AG09319 (cell line): ENCODE measurements around the gene DNAJC10.

ENCODE experiments used
- DNase-seq: peaks from one replicate; pipeline ENCODE4 v3.0.0-alpha.2; 2010; ENCODE audit warnings: low read depth; ENCODE audit errors: extremely low read depth
- TF ChIP-seq, protein P1 (sequence below): IDR thresholded peaks from 2 replicates; pipeline ENCODE4 v1.5.1; 2011; ENCODE audit warnings: low read depth, mild to moderate bottlenecking, inconsistent platforms, low read length, moderate library complexity

The DNAJC10 gene

DNA sequence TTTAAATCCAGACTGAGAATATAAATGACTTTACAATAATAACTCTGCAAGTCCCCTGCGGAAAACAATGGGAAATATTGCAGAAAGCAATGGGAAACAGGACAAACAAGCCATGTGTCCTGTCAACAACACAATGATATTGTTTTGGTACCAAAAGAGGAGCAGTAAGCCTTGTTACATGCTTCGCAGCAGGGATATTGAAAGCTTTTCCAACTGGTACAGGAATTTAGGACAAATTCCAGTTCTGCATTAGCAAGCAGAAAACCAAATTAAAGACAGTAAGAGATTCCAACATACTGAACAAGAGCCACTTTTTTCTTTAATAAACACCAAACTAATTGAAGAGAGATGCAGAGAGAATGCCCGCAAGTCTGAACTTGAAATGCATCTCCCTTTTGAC lies 120.4 kb downstream of the DNAJC10 start:
- TF ChIP-seq, protein P1, sequence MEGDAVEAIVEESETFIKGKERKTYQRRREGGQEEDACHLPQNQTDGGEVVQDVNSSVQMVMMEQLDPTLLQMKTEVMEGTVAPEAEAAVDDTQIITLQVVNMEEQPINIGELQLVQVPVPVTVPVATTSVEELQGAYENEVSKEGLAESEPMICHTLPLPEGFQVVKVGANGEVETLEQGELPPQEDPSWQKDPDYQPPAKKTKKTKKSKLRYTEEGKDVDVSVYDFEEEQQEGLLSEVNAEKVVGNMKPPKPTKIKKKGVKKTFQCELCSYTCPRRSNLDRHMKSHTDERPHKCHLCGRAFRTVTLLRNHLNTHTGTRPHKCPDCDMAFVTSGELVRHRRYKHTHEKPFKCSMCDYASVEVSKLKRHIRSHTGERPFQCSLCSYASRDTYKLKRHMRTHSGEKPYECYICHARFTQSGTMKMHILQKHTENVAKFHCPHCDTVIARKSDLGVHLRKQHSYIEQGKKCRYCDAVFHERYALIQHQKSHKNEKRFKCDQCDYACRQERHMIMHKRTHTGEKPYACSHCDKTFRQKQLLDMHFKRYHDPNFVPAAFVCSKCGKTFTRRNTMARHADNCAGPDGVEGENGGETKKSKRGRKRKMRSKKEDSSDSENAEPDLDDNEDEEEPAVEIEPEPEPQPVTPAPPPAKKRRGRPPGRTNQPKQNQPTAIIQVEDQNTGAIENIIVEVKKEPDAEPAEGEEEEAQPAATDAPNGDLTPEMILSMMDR = no peak
- no peak for DNase-seq
